Lower leg skin (tissue), 4 donors: Measurements from ENCODE around the gene NEURL1B. TPM values are rescaled to one million over a fixed set of nuclear protein-coding genes. Genes with fewer than 3 reads are reported as not detected.

ENCODE experiments used
- DNase-seq, 2 donors: peaks; one replicate each; pipeline ENCODE4 v3.0.0-alpha.2; 2019; ENCODE audit warnings: low spot score in 2 of 2
- H3K4me3 ChIP-seq: fragments of 200-600 bp; sonication (generic); 2 replicates; pipeline ENCODE4 v1.5.1; 2017; ENCODE audit warnings: mild to moderate bottlenecking, low read depth; ENCODE audit not compliant: poor library complexity, severe bottlenecking
- POLR2A ChIP-seq, 2 donors: fragments of 450-650 bp; IDR thresholded peaks; one replicate each; pipeline ENCODE4 v1.6.1; 2016 to 2017; ENCODE audit warnings: antibody characterized with exemption in 2 of 2, mild to moderate bottlenecking in 1 of 2, moderate library complexity in 1 of 2
- WGBS, 2 donors: methylation state at CpG; one replicate each; pipeline ENCODE4 v1.1.5; 2018; 5-methylcytosine and 5-hydroxymethylcytosine counted together
- intact Hi-C: fragments of 100-400 bp; cut with DNase I; formaldehyde crosslinking; loops from one replicate; pipeline ENCODE4 v1.15.0; 2023; ENCODE audit warnings: low total_unique reads
- total RNA-seq, 4 donors: library from RNA; depleted of rRNA; stranded (reverse); fragments of >200 nt; gene quantifications; one replicate each; pipeline ENCODE4 v1.1.0, GENCODE V29; 2016
- TF ChIP-seq, protein P1 (sequence below), 3 donors: fragments of 450-650 bp; IDR thresholded peaks; one replicate each; pipeline ENCODE4 v1.5.1; 2016; ENCODE audit warnings: antibody characterized with exemption in 3 of 3, mild to moderate bottlenecking in 3 of 3, moderate library complexity in 2 of 3

The NEURL1B gene
- total RNA-seq, 4 donors from 2014 or later = 12.5 to 34.8 (median 20.9) TPM

DNA sequence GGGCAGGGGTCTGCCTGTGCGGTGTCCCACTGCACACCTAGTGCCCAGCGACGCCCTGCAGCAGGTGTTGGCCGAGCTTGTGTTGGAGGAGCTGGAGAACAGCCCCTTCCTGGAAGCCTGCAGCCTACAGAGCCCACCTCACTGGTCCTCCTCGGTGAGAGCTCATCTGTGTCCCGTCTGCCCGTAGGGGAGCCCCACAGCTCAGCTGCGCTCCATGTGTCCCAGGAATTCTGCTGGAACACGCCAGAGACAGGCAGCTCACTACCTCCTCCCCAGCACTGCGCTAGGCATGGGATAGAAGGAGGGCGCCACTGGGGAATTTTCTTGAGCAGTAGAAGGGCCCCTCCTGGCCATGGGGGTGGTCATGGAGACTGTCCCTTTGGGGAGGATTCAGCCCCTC is 85.9 kb downstream of the NEURL1B start:
- no peak overlapping the region for H3K4me3 ChIP-seq
- no peak for DNase-seq
- WGBS, 2 donors = 74 to 80% methylated on average over 11 of the region's 11 CpGs
- intact Hi-C loops = no loop called here
- TF ChIP-seq, protein P1, sequence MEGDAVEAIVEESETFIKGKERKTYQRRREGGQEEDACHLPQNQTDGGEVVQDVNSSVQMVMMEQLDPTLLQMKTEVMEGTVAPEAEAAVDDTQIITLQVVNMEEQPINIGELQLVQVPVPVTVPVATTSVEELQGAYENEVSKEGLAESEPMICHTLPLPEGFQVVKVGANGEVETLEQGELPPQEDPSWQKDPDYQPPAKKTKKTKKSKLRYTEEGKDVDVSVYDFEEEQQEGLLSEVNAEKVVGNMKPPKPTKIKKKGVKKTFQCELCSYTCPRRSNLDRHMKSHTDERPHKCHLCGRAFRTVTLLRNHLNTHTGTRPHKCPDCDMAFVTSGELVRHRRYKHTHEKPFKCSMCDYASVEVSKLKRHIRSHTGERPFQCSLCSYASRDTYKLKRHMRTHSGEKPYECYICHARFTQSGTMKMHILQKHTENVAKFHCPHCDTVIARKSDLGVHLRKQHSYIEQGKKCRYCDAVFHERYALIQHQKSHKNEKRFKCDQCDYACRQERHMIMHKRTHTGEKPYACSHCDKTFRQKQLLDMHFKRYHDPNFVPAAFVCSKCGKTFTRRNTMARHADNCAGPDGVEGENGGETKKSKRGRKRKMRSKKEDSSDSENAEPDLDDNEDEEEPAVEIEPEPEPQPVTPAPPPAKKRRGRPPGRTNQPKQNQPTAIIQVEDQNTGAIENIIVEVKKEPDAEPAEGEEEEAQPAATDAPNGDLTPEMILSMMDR (IDR thresholded peaks at IDR 0.05) = no peak
- TF ChIP-seq POLR2A (IDR thresholded peaks at IDR 0.05) = no peak

DNA sequence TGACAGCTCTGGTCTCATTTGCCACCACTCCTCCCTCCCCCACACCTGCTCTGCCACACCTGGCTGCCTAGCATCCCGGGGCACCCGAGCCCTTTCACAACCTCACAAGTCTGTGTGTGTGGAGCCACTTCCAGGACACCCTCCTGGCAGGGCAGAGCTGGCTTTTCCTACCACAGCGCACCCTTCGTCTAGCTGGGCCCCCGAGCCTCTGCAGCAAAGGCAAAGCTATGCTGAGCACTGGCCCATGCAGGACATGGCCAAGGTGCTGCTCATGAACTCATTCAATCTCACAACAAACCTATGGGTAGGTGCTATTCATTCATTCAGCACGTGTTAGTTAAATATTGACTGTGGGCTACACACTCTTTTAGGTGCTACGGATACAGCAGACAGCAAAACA is 86.5 kb downstream of the NEURL1B start:
- H3K4me3 ChIP-seq = no peak overlapping the region
- 69% methylated on average over 7 of the region's 7 CpGs for WGBS, 2 donors
- no peak for TF ChIP-seq POLR2A (IDR thresholded peaks at IDR 0.05)
- TF ChIP-seq, protein P1 (IDR thresholded peaks at IDR 0.05) = no peak
- intact Hi-C loops = no loop called here
- no peak for DNase-seq

DNA sequence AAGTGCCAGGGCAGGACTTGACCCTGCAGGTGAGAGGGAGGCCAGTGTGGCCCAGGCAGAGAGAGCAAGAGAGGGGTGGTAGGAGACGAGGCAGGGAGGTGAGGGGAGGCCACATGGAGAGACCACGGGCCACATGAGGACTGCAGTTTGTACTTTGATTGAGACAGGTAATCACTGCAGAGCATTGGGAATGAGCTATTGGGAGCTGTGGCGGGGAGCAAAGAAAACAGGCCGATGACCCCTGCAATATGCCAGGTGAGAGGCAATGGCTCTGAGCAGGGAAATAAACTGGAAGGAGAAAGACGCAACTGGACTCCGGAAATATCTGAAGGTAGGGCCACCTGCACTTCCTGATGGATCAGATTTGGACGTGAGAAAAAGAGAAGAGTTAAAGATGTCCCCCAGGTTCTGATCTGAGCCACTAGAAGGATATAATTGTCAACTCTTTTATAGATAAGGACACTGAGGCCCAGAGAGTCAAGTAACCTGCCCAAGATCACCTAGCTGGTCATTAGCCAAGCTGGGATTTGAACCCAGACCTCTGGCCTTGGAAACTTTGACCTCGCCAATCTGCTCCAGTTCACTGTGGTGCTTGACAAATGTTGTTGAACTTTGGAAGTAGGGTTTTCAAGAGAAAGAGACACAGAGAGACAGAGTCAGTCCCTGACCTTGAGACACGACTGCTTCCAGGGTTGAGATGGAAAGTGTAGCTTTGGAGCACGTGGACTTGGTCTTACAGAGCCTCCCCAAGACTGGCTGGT is 87.6 kb downstream of the NEURL1B start:
- TF ChIP-seq, protein P1 (IDR thresholded peaks at IDR 0.05) = no peak
- TF ChIP-seq POLR2A (IDR thresholded peaks at IDR 0.05) = no peak
- H3K4me3 ChIP-seq = no peak overlapping the region
- intact Hi-C loops = no loop called here
- peak in 1 of 2 donors; percentile 74 for DNase-seq
- WGBS, 2 donors = 84 to 88% methylated on average over 10 of the region's 10 CpGs

DNA sequence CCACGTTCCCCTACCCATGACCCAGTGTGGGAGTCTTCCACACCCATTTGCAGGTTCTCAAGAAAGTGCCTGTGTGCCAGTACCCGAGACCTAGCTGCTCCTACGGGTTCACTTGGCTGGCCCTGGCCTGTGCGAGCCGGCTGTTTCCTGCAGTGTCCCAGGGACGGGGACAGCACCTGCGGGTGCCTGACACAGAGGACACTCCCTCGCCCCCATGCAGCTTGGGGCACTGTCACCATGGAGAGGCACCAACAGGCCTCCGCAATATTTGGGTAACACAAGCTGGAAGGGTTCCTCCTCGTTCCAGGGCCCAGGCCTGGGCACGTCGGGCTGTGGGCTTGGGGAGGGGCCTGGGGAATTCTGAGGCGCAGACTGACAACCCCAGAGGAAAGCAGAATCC is 88.5 kb downstream of the NEURL1B start:
- DNase-seq = peak; percentile 75 to 89
- no peak for TF ChIP-seq POLR2A (IDR thresholded peaks at IDR 0.05)
- intact Hi-C loops = no loop called here
- WGBS, 2 donors = 53 to 64% methylated on average over 10 to 12 of the region's 13 CpGs
- H3K4me3 ChIP-seq = no peak overlapping the region

DNA sequence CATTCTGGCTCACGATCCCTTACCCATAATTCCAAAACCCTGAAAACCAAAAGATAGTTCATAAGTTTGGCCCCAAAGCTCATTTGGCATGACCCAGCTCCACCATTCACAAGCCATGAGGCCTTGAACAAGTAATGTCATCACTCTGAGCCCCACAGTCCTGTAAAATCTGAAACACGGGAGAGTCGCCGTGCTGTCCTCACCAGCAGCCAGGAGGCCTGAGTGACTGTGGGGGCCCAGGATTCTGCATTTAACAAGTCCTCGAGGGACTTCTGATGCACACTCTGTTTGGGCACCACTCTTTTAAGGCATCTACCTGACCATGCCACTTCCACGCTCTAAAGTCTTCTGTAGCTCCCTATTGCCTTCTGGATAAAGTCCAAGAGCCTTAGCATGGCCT is 89.2 kb downstream of the NEURL1B start:
- peak in 1 of 2 donors; percentile 80 for DNase-seq
- TF ChIP-seq, protein P1 (IDR thresholded peaks at IDR 0.05) = no peak
- intact Hi-C loops = no loop called here
- no peak overlapping the region for H3K4me3 ChIP-seq
- 90% methylated on average over 6 of the region's 6 CpGs for WGBS, 2 donors

DNA sequence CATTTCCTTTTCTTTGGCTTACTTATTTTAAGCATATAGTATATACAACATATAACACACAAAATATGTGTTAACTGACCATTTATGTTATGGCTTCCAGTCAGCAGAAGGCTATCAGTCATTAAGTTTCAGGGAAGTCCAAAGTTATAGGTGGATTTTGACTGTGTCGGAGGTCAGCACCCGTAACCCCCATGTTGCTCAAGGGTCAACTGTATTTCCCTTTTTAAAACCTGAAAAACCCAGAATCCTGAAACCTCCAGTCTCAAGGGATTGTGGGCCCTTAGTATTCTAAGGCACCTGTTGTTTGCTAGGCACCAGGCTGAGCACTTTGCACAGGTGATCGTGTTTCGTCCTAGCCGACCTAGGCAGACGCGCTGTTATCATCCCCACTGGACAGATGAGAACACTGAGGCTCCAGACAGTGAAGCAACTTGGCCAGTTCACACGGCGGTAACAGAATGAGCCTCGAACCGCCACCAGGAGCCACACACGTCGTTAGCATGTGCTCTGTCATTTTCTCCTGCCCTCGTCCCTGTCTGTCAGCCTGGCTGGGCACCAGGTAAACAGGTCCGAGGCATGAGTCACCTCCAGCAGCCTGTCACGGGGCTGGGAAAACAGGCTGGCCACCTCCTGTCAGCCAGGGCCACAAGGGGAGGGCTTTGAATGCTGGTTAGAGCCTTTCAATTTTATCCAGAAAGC is 90.1 kb downstream of the NEURL1B start:
- H3K4me3 ChIP-seq = no peak overlapping the region
- TF ChIP-seq POLR2A (IDR thresholded peaks at IDR 0.05) = no peak
- TF ChIP-seq, protein P1 (IDR thresholded peaks at IDR 0.05) = no peak
- 64 to 68% methylated on average over 16 of the region's 16 CpGs for WGBS, 2 donors
- DNase-seq = peak; percentile 72 to 93
- intact Hi-C loops = no loop called here
